NCI-H2171 treated with DMSO at 0.1 percent for 48 hours (cell line): ENCODE results near the gene TCEAL3.
"Not testable (repeated sequence)": the region's sequence is repeated elsewhere in the genome, so short reads cannot be mapped to it uniquely, and the experiment has no call there.

Experiments used
- DNase-seq: peaks from one replicate; lab custom pipeline; 2025; lab: John Stamatoyannopoulos, UW

The TCEAL3 gene

GRCh38 chrX:103607364-103608305 is at the start of gene TCEAL3:
TCEAL3 (plus strand) TSS chrX:103607963; CDS start chrX:103609065, 1,102 bp downstream.
- DNase-seq = peak; percentile 51

GRCh38 chrX:103560256-103560655 is 47.5 kb upstream of the TCEAL3 start:
- DNase-seq = no peak

GRCh38 chrX:103562801-103563200 is 45.0 kb upstream of the TCEAL3 start:
- no peak for DNase-seq

GRCh38 chrX:103565197-103565596 is 42.6 kb upstream of the TCEAL3 start:
- no peak for DNase-seq

GRCh38 chrX:103565752-103566151 is 42.0 kb upstream of the TCEAL3 start:
- no peak for DNase-seq

GRCh38 chrX:103571121-103571520 is 36.6 kb upstream of the TCEAL3 start:
- DNase-seq = no peak

GRCh38 chrX:103571726-103572125 is 36.0 kb upstream of the TCEAL3 start:
- no peak for DNase-seq

- DNase-seq = no peak
These were observed 34.6 kb upstream of the TCEAL3 start for GRCh38 chrX:103573202-103573601.

- DNase-seq = no peak
These were observed 23.2 kb upstream of the TCEAL3 start for GRCh38 chrX:103584596-103584995.

GRCh38 chrX:103585411-103586313 is 22.1 kb upstream of the TCEAL3 start, which contains the start of gene TCEAL4:
TCEAL4 (plus strand) TSS chrX:103585515; CDS start chrX:103586676, 1,161 bp downstream.
- DNase-seq = peak; percentile 56

- no peak for DNase-seq
These were observed 21.5 kb upstream of the TCEAL3 start for GRCh38 chrX:103586314-103586646.

- DNase-seq = no peak
These were observed 21.1 kb upstream of the TCEAL3 start for GRCh38 chrX:103586659-103587058.

GRCh38 chrX:103592295-103592694 is 15.5 kb upstream of the TCEAL3 start:
- DNase-seq = not testable (repeated sequence)

- not testable (repeated sequence) for DNase-seq
These were observed 12.6 kb upstream of the TCEAL3 start for GRCh38 chrX:103595202-103595601.

- no peak for DNase-seq
These were observed 672 bp downstream of the TCEAL3 start for GRCh38 chrX:103608306-103608963.

- no peak for DNase-seq
These were observed 2.5 kb downstream of the TCEAL3 start for GRCh38 chrX:103610282-103610681.

GRCh38 chrX:103613362-103613890 is 5.7 kb downstream of the TCEAL3 start:
- DNase-seq = no peak

GRCh38 chrX:103614999-103615398 is 7.2 kb downstream of the TCEAL3 start:
- DNase-seq = no peak

- DNase-seq = no peak
These were observed 8.1 kb downstream of the TCEAL3 start for GRCh38 chrX:103615781-103616371.

GRCh38 chrX:103616676-103617186 is 9.0 kb downstream of the TCEAL3 start:
- DNase-seq = peak; percentile 25

GRCh38 chrX:103624111-103624510 is 16.3 kb downstream of the TCEAL3 start:
- DNase-seq = no peak
